B cell (primary cell): Measurements from ENCODE around the gene CEP350.

ENCODE experiments used
- CTCF ChIP-seq: fragments of 200-600 bp; IDR thresholded peaks from one replicate; pipeline ENCODE4 v1.8.0; 2022; ENCODE audit warnings: antibody characterized with exemption, mild to moderate bottlenecking
- EZH2 ChIP-seq: IDR thresholded peaks from 2 replicates; pipeline ENCODE4 v1.6.1; 2012; ENCODE audit warnings: borderline replicate concordance, low read depth, mild to moderate bottlenecking, moderate library complexity, low read length; ENCODE audit not compliant: insufficient read depth, poor library complexity, severe bottlenecking

- TF ChIP-seq CTCF (no peak), EZH2 (no peak)
Observed at GRCh38 chr1:180031664-180032063, 77.1 kb downstream of the CEP350 start.
